Measurements from ENCODE around the gene MSN.

Gene MSN

DNA sequence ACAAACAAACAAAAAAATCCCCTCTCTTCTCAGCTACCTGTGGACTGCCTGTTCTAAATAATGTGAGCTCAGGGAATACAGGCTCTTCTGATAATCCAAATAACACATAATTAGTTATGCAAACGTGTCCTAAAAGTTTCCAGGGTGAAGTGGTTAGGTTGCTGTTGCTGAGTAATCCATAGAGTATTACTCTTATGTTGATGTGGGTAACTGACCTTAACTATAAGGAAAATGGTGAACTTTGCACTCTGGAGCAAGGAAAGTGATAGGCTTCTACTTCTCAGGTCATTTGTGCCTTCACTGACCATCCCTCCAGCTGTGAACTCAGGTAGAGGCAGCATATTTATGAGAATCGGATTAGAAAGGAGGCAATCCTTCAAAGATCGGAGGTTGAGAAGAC lies 19.9 kb downstream of the MSN start:
- no peak overlapping the region for H3K4me3 ChIP-seq (ENCODE audit: low read depth, low read length)
- H3K36me3 ChIP-seq (replicated peaks) = no peaks in the 10 kb centered on the region
- H3K27me3 ChIP-seq (replicated peaks) = no peaks in the 10 kb centered on the region
- in situ Hi-C loops (cut with HindIII; ENCODE audit: low pct_ligation_motif_present, low sequenced_read_pairs) = no loop called here
- no peak overlapping the region for H3K27ac ChIP-seq
- no peak for TF ChIP-seq CTCF (IDR thresholded peaks at IDR 0.05; ENCODE audit: low read depth, low read length, missing control alignments)
- no peak for DNase-seq

GRCh38 chrX:65688403-65688871 lies 21.0 kb downstream of the MSN start:
- no peaks in the 10 kb centered on the region for H3K36me3 ChIP-seq (replicated peaks)
- no peak overlapping the region for H3K4me3 ChIP-seq (ENCODE audit: low read depth, low read length)
- no peak overlapping the region for H3K27ac ChIP-seq
- in situ Hi-C loops (cut with HindIII; ENCODE audit: low pct_ligation_motif_present, low sequenced_read_pairs) = no loop called here
- H3K27me3 ChIP-seq (replicated peaks) = no peaks in the 10 kb centered on the region
- no peak for DNase-seq
- TF ChIP-seq CTCF (IDR thresholded peaks at IDR 0.05; ENCODE audit: low read depth, low read length, missing control alignments) = no peak

GRCh38 chrX:65689377-65689776 lies 21.9 kb downstream of the MSN start:
- no peak for DNase-seq
- H3K36me3 ChIP-seq (replicated peaks) = no peaks in the 10 kb centered on the region
- in situ Hi-C loops (cut with HindIII; ENCODE audit: low pct_ligation_motif_present, low sequenced_read_pairs) = no loop called here
- TF ChIP-seq CTCF (IDR thresholded peaks at IDR 0.05; ENCODE audit: low read depth, low read length, missing control alignments) = no peak
- no peak overlapping the region for H3K27ac ChIP-seq
- no peaks in the 10 kb centered on the region for H3K27me3 ChIP-seq (replicated peaks)
- no peak overlapping the region for H3K4me3 ChIP-seq (ENCODE audit: low read depth, low read length)

DNA sequence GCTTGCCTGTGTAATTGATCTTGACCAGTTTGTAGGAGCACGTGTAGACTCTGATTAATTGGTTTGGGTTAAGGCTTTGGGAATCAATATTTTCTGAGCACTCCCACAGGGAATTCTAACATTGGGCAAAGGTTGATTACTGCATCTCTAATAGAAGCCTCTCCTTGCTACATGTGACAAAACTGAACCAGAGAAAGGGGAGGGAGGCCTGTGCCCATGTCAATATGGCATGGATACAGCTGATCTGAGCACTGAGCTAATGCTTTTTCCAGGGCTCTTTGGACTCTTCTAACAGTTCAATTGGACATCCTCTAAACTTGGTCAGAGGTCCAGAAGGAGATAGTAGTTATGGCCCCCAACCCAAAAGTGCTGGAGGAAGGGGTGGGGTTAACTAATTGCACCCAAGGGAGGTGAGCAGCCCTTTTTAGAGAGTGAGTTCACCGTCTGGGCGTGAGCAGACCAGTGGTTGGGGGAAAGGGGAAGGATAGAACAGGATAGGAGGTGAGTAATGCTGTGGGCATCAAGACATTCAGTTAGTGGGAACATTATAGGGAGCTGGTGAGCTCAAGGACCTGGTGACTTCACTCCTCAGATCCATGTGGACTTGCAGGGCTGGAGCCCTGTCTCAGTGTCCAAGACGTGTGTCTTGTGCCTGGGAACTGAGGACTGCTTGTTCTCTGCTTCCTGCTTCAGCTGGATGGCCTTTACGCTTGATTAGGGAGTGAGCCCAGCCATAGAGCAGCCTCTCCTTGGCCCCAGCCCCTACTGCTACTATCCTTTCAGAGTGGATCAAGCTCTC lies 22.8 kb downstream of the MSN start:
- H3K36me3 ChIP-seq (replicated peaks) = no peaks in the 10 kb centered on the region
- no peaks in the 10 kb centered on the region for H3K27me3 ChIP-seq (replicated peaks)
- in situ Hi-C loops (cut with HindIII; ENCODE audit: low pct_ligation_motif_present, low sequenced_read_pairs) = no loop called here
- DNase-seq = peak; percentile 63
- H3K27ac ChIP-seq = peak overlapping the region; percentile 36
- no peak overlapping the region for H3K4me3 ChIP-seq (ENCODE audit: low read depth, low read length)
- no peak for TF ChIP-seq CTCF (IDR thresholded peaks at IDR 0.05; ENCODE audit: low read depth, low read length, missing control alignments)

DNA sequence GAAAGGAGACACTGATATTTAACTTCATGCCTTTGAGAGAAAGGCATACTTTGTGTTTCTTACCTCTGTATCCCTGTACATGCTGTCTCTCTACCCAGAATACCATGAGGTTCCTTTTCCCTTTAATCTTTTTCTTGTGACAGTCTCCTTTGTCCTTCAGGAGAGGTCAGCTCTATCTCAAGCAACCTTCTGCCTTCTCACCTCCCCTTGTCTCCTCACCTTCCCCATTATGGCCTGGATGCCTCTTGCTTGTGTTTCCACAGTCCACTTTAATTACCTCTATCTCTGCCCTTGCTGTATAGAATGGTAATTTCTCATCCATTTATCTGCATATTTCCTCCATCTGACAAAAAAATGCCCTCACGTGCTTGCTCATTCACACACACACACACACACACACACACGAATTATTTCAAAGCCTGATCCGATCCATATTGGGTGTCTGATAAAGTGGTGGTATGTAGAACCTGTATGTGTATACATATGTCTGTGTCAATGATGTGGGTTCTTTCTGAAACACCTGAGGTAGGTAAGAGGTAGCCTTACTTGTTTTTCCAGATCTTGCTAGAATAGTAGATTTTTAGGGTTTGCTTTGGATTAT lies 28.5 kb downstream of the MSN start:
- no peak for DNase-seq
- Histone ChIP-seq H3K36me3 (replicated peaks) (no peaks in the 10 kb centered on the region), H3K27me3 (replicated peaks) (no peaks in the 10 kb centered on the region), H3K27ac (no peak overlapping the region), H3K4me3 (ENCODE audit: low read depth, low read length) (no peak overlapping the region)
- no peak for TF ChIP-seq CTCF (IDR thresholded peaks at IDR 0.05; ENCODE audit: low read depth, low read length, missing control alignments)
- in situ Hi-C loops (cut with HindIII; ENCODE audit: low pct_ligation_motif_present, low sequenced_read_pairs) = no loop called here
